ENCODE measurements around the gene CENPM. TPM values are rescaled to one million over a fixed set of nuclear protein-coding genes. Genes with fewer than 3 reads are reported as not detected.

The CENPM gene
- total and polyA plus RNA-seq, 10 of the 15 experiments (the other 5 are each of a cell fraction or from before 2014, with no cell fraction given): 36.7 to 212 (median 74.7) TPM

DNA sequence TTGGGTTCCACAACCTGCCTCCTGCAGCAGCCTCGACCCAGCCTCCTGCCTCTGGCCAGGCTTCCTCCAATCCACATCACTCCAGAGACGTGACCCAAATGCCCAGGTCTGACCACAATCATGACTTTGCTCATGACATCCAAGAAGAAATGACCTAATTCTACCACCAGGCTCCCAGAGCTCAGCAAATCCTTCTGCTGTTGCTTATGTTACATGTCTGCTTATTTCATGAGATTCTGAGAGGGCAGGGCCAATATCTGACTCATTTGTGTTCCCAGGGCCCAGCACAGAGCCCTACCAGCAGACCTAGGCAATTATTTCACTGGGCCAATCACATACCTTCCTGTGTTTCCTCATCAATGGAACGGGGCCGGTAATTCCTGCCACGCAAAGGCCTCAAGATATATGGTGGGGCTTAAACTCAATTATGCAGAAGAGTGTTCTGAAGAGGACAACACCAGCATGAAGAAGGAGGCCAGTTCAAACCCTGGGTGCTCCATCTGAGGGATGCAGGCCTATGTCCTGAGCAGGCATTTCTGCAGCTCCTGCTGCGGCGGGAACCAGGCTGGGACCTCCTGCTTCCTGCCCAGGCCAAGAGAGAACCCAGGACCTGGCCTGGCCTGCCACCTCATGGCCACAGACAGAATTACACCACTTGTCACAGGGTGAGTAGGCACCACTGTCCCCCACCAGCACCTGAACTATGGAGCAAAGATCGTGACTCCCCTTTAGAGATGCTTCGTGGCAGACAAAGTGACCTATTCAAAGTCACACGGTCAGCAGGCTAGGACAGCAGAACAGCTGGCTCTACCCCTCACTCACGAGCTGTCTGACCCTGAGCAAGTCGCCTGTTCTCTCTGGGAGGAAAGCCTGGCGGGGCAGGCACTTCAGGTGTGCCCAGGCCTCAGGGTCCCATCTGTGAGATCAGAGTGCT is 5.9 kb downstream of the CENPM start (continued):
- TF ChIP-seq CBX5 (IDR thresholded peaks at IDR 0.05; ENCODE audit: low read depth): no peak
- no peak for TF ChIP-seq NFXL1 (IDR thresholded peaks at IDR 0.05; ENCODE audit: borderline replicate concordance)
- no peak for TF ChIP-seq RBBP5 (conservative IDR thresholded peaks at IDR 0.05)
- no peak; the same call in none of the 2 replicates for TF ChIP-seq LARP7 (IDR thresholded peaks at IDR 0.05)
- TF ChIP-seq POLR2A (IDR thresholded peaks at IDR 0.05; ENCODE audit: low read depth, low read length): peak; percentile 33; the same call in 1 of the 2 replicates
- 0 out of 2 replicates have a peak, but pooled peaks have one; percentile 55 for TF ChIP-seq ZBED1 (IDR thresholded peaks at IDR 0.05; ENCODE audit: borderline replicate concordance)
- peak; percentile 33; the same call in 1 of the 2 replicates for TF ChIP-seq JUNB (IDR thresholded peaks at IDR 0.05)
- TF ChIP-seq, protein P1, sequence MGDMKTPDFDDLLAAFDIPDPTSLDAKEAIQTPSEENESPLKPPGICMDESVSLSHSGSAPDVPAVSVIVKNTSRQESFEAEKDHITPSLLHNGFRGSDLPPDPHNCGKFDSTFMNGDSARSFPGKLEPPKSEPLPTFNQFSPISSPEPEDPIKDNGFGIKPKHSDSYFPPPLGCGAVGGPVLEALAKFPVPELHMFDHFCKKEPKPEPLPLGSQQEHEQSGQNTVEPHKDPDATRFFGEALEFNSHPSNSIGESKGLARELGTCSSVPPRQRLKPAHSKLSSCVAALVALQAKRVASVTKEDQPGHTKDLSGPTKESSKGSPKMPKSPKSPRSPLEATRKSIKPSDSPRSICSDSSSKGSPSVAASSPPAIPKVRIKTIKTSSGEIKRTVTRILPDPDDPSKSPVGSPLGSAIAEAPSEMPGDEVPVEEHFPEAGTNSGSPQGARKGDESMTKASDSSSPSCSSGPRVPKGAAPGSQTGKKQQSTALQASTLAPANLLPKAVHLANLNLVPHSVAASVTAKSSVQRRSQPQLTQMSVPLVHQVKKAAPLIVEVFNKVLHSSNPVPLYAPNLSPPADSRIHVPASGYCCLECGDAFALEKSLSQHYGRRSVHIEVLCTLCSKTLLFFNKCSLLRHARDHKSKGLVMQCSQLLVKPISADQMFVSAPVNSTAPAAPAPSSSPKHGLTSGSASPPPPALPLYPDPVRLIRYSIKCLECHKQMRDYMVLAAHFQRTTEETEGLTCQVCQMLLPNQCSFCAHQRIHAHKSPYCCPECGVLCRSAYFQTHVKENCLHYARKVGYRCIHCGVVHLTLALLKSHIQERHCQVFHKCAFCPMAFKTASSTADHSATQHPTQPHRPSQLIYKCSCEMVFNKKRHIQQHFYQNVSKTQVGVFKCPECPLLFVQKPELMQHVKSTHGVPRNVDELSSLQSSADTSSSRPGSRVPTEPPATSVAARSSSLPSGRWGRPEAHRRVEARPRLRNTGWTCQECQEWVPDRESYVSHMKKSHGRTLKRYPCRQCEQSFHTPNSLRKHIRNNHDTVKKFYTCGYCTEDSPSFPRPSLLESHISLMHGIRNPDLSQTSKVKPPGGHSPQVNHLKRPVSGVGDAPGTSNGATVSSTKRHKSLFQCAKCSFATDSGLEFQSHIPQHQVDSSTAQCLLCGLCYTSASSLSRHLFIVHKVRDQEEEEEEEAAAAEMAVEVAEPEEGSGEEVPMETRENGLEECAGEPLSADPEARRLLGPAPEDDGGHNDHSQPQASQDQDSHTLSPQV (IDR thresholded peaks at IDR 0.05): peak; percentile 86; the same call in 1 of the 2 replicates
- peak in 1 of 2 experiments; percentile 43; a peak in 1 of 4 replicates for TF ChIP-seq ETV6 (conservative IDR thresholded peaks at IDR 0.05 in 1 of 2, IDR thresholded peaks at IDR 0.05 in 1 of 2; ENCODE audit: borderline replicate concordance in 1 of 2, low read depth in 1 of 2)
- TF ChIP-seq SPI1 (IDR thresholded peaks at IDR 0.05; ENCODE audit: borderline replicate concordance, insufficient read depth, low read depth, low read length): peak; percentile 19; the same call in 1 of the 2 replicates
- TF ChIP-seq, protein P2, sequence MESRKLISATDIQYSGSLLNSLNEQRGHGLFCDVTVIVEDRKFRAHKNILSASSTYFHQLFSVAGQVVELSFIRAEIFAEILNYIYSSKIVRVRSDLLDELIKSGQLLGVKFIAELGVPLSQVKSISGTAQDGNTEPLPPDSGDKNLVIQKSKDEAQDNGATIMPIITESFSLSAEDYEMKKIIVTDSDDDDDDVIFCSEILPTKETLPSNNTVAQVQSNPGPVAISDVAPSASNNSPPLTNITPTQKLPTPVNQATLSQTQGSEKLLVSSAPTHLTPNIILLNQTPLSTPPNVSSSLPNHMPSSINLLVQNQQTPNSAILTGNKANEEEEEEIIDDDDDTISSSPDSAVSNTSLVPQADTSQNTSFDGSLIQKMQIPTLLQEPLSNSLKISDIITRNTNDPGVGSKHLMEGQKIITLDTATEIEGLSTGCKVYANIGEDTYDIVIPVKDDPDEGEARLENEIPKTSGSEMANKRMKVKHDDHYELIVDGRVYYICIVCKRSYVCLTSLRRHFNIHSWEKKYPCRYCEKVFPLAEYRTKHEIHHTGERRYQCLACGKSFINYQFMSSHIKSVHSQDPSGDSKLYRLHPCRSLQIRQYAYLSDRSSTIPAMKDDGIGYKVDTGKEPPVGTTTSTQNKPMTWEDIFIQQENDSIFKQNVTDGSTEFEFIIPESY (IDR thresholded peaks at IDR 0.05): no peak
- TF ChIP-seq NR2F1 (conservative IDR thresholded peaks at IDR 0.05): peak; percentile 60
- TF ChIP-seq HDGF (IDR thresholded peaks at IDR 0.05): peak; percentile 68; the same call in 1 of the 2 replicates
- TF ChIP-seq NR2C1 (IDR thresholded peaks at IDR 0.05): no peak
- TF ChIP-seq HDAC2 (IDR thresholded peaks at IDR 0.05): 0 out of 2 replicates have a peak, but pooled peaks have one; percentile 59
- peak; percentile 78; the same call in 2 of the 3 replicates for TF ChIP-seq POU2F2 (IDR thresholded peaks at IDR 0.05; ENCODE audit: borderline replicate concordance, low read depth, low read length)
- TF ChIP-seq MTA3 (IDR thresholded peaks at IDR 0.05; ENCODE audit: borderline replicate concordance, low read length): no peak
- no peak for TF ChIP-seq NRF1 (conservative IDR thresholded peaks at IDR 0.05; ENCODE audit: low read depth, low read length)
- TF ChIP-seq, protein P3, sequence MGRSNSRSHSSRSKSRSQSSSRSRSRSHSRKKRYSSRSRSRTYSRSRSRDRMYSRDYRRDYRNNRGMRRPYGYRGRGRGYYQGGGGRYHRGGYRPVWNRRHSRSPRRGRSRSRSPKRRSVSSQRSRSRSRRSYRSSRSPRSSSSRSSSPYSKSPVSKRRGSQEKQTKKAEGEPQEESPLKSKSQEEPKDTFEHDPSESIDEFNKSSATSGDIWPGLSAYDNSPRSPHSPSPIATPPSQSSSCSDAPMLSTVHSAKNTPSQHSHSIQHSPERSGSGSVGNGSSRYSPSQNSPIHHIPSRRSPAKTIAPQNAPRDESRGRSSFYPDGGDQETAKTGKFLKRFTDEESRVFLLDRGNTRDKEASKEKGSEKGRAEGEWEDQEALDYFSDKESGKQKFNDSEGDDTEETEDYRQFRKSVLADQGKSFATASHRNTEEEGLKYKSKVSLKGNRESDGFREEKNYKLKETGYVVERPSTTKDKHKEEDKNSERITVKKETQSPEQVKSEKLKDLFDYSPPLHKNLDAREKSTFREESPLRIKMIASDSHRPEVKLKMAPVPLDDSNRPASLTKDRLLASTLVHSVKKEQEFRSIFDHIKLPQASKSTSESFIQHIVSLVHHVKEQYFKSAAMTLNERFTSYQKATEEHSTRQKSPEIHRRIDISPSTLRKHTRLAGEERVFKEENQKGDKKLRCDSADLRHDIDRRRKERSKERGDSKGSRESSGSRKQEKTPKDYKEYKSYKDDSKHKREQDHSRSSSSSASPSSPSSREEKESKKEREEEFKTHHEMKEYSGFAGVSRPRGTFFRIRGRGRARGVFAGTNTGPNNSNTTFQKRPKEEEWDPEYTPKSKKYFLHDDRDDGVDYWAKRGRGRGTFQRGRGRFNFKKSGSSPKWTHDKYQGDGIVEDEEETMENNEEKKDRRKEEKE (IDR thresholded peaks at IDR 0.05): no peak
- no peak for TF ChIP-seq EZH2 (IDR thresholded peaks at IDR 0.05; ENCODE audit: borderline replicate concordance, control insufficient read depth, low read depth, low read length)

All from GM12878 (cell line).